GM21576 (cell line): ENCODE results near the gene COX17.

Experiments
- ATAC-seq: cut with Tn5 transposase; IDR thresholded peaks from one replicate; pipeline ENCODE4 v1.9.1; 2021; ENCODE audit warnings: mild to moderate bottlenecking, moderate library complexity; ENCODE audit not compliant: unreplicated experiment

COX17 gene

DNA sequence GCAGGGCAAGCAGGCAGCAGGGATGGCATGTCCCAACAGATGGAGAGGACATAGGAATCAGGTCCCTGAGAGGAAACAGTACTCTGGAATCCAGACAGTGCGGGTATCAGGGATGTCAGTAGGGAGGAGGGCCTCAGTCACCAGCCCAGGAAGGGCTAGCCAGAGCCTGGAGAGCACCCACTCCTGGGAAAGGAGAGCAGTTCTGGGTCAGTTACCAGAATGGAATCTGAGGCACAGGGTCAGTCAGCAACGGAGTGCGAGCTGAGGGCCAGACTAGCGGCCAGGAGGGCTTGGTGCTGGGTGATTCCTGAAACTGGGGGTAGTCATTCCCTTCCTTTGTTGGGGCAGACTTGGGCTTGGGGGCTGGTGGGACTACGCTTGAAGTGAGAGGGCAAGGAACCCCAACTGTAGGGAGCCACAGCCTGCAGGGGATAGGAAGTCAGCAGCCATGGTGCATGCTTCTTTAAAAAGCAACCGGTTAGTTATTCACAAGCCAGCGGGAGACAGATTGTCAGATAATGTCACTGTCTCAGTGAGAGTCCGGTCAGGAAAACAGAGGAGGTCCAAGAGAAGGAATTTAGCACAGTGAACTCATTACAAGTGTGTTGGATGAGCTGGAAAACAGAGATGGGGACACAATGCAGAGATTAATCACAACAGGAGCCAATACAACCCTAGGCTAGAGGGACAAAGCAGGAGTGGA, 51.6 kb downstream of the COX17 start:
- no peak for ATAC-seq

GRCh38 chr3:119624002-119624720, 53.0 kb downstream of the COX17 start:
- ATAC-seq, result no peak

GRCh38 chr3:119620899-119621298, 56.3 kb downstream of the COX17 start:
- no peak for ATAC-seq
